GM23338 (cell line): ENCODE data around the gene GRM8.

Source experiments
- CREB1 ChIP-seq: fragments of 250-450 bp; sonication (Bioruptor Pico); IDR thresholded peaks from 2 replicates; pipeline ENCODE4 v1.5.0; 2020; ENCODE audit warnings: low read depth, mild to moderate bottlenecking, moderate library complexity
- EZH2 ChIP-seq: fragments of 200-600 bp; sonication (generic); IDR thresholded peaks from one replicate; pipeline ENCODE4 v1.8.0; 2017; ENCODE audit warnings: antibody characterized with exemption, mild to moderate bottlenecking, low read depth; ENCODE audit not compliant: unreplicated experiment
- EZH2phosphoT487 ChIP-seq: fragments of 200-600 bp; sonication (generic); IDR thresholded peaks from one replicate; pipeline ENCODE4 v1.8.1; 2018; ENCODE audit warnings: antibody characterized with exemption; ENCODE audit not compliant: unreplicated experiment
- JUNB ChIP-seq: IDR thresholded peaks from one replicate; pipeline ENCODE4 v1.6.1; 2016; ENCODE audit warnings: antibody characterized with exemption; ENCODE audit not compliant: unreplicated experiment
- NANOG ChIP-seq: IDR thresholded peaks from 2 replicates; pipeline ENCODE4 v1.6.1; 2016; ENCODE audit warnings: antibody characterized with exemption, borderline replicate concordance
- POLR2AphosphoS5 ChIP-seq: IDR thresholded peaks from 2 replicates; pipeline ENCODE4 v1.6.1; 2016; ENCODE audit warnings: antibody characterized with exemption, low read depth
- STAT1 ChIP-seq: IDR thresholded peaks from one replicate; pipeline ENCODE4 v1.6.1; 2016; ENCODE audit warnings: antibody characterized with exemption; ENCODE audit not compliant: unreplicated experiment
- ZNF114 ChIP-seq: fragments of 250-450 bp; sonication (Bioruptor Pico); IDR thresholded peaks from 2 replicates; pipeline ENCODE4 v1.5.0; 2020; ENCODE audit warnings: mild to moderate bottlenecking, moderate library complexity
- ZNF331 ChIP-seq: fragments of 250-450 bp; sonication (Bioruptor Pico); IDR thresholded peaks from 2 replicates; pipeline ENCODE4 v1.5.0; 2020; ENCODE audit warnings: low read depth, mild to moderate bottlenecking, moderate library complexity
- TF ChIP-seq, protein P1 (sequence below): IDR thresholded peaks from 2 replicates; pipeline ENCODE4 v1.6.1; 2016; ENCODE audit warnings: antibody characterized with exemption
- TF ChIP-seq, protein P2 (sequence below), 2 experiments: fragments of 200-600 bp in 1 of 2; sonication (generic) in 1 of 2; conservative IDR thresholded peaks; 2 replicates each; pipeline versions ENCODE4 v1.5.1 to v1.6.1; 2016 to 2017; ENCODE audit warnings: antibody characterized with exemption in 2 of 2, low read depth in 2 of 2, mild to moderate bottlenecking in 2 of 2, moderate library complexity in 1 of 2
- TF ChIP-seq, protein P3 (sequence below): IDR thresholded peaks from one replicate; pipeline ENCODE4 v1.6.1; 2018; ENCODE audit warnings: antibody characterized with exemption; ENCODE audit not compliant: unreplicated experiment

DNA sequence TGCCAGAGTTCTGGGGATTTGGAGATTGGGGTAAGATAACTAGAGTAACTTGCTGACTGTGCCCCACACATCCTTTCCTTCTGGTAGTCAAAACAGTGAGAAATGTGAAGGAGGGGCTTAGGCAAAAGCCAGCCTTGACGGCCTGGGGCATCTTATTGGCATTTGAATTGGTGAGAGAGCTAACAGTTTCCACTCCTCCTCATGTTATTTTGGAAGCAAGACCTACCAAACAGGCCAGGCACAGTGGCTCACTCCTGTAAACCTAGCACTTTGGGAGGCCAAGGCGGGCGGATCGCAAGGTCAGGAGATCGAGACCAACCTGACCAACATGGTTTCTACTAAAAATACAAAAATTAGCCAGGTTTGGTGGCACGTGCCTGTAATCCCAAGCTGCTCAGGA is 596.6 kb downstream of the GRM8 start:
- TF ChIP-seq, protein P1, sequence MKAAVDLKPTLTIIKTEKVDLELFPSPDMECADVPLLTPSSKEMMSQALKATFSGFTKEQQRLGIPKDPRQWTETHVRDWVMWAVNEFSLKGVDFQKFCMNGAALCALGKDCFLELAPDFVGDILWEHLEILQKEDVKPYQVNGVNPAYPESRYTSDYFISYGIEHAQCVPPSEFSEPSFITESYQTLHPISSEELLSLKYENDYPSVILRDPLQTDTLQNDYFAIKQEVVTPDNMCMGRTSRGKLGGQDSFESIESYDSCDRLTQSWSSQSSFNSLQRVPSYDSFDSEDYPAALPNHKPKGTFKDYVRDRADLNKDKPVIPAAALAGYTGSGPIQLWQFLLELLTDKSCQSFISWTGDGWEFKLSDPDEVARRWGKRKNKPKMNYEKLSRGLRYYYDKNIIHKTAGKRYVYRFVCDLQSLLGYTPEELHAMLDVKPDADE: no peak
- TF ChIP-seq, protein P2, sequence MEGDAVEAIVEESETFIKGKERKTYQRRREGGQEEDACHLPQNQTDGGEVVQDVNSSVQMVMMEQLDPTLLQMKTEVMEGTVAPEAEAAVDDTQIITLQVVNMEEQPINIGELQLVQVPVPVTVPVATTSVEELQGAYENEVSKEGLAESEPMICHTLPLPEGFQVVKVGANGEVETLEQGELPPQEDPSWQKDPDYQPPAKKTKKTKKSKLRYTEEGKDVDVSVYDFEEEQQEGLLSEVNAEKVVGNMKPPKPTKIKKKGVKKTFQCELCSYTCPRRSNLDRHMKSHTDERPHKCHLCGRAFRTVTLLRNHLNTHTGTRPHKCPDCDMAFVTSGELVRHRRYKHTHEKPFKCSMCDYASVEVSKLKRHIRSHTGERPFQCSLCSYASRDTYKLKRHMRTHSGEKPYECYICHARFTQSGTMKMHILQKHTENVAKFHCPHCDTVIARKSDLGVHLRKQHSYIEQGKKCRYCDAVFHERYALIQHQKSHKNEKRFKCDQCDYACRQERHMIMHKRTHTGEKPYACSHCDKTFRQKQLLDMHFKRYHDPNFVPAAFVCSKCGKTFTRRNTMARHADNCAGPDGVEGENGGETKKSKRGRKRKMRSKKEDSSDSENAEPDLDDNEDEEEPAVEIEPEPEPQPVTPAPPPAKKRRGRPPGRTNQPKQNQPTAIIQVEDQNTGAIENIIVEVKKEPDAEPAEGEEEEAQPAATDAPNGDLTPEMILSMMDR (conservative IDR thresholded peaks at IDR 0.05; ENCODE audit: low read depth in 2 of 2): no peak
- TF ChIP-seq EZH2 (no peak), POLR2AphosphoS5 (no peak), EZH2phosphoT487 (no peak), NANOG (no peak), CREB1 (CRISPR knock-in tag) (no peak), ZNF331 (CRISPR knock-in tag) (no peak), JUNB (no peak), STAT1 (no peak), ZNF114 (CRISPR knock-in tag) (no peak)
- TF ChIP-seq, protein P3, sequence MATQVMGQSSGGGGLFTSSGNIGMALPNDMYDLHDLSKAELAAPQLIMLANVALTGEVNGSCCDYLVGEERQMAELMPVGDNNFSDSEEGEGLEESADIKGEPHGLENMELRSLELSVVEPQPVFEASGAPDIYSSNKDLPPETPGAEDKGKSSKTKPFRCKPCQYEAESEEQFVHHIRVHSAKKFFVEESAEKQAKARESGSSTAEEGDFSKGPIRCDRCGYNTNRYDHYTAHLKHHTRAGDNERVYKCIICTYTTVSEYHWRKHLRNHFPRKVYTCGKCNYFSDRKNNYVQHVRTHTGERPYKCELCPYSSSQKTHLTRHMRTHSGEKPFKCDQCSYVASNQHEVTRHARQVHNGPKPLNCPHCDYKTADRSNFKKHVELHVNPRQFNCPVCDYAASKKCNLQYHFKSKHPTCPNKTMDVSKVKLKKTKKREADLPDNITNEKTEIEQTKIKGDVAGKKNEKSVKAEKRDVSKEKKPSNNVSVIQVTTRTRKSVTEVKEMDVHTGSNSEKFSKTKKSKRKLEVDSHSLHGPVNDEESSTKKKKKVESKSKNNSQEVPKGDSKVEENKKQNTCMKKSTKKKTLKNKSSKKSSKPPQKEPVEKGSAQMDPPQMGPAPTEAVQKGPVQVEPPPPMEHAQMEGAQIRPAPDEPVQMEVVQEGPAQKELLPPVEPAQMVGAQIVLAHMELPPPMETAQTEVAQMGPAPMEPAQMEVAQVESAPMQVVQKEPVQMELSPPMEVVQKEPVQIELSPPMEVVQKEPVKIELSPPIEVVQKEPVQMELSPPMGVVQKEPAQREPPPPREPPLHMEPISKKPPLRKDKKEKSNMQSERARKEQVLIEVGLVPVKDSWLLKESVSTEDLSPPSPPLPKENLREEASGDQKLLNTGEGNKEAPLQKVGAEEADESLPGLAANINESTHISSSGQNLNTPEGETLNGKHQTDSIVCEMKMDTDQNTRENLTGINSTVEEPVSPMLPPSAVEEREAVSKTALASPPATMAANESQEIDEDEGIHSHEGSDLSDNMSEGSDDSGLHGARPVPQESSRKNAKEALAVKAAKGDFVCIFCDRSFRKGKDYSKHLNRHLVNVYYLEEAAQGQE: no peak
